GM18511 (cell line): Measurements from ENCODE around the gene GDF7.

Experiments used
- ATAC-seq: cut with Tn5 transposase; IDR thresholded peaks from one replicate; pipeline ENCODE4 v1.9.1; 2021; ENCODE audit warnings: mild to moderate bottlenecking, moderate library complexity; ENCODE audit not compliant: unreplicated experiment

The GDF7 gene

DNA sequence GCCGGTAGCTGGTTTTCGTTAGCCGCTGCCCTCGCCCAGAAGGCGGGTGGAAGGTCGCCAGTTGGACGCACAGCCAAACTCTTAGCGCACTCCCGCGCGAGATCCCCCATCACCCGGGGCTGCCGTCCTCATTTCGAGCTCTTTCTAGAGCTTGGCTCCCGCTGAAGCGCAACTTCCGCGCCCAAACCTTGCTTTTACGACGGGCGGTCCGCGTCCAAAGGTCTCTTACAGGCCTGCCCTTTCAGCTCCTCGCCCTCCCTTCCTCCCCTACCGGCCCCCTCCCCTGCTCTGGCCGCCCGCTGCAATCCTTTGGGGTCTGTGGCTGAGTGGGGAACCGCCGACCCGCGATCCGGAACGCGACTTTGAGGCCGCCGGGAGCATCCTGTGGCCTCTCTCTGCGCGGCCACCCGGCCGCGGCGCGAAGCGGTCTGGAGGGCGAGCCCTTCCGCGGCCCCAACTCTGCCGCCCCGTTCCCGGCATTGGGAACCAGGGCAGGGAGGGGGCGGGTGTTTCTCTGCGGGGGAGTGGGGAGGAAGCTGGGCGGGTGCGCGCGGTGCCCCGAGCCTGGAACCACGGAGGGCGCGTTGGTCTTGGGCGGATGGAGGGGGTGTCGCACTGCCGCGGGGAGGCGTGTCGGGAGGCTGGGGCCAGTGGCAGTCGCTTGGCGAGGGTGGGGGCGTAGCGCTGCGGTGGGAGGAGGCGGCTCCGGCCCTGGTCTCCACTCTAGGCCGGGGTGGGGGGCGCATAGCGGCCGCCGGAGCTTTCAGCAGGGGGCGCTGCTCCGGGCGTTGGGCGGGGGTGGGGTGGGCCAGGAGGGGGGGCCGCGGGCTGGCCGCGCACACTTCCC is at the start of gene GDF7:
GDF7 (plus strand) TSS at position 841 of the 847 bp plus-strand sequence. CDS start 96 bp downstream, outside the sequence.
- ATAC-seq = no peak

DNA sequence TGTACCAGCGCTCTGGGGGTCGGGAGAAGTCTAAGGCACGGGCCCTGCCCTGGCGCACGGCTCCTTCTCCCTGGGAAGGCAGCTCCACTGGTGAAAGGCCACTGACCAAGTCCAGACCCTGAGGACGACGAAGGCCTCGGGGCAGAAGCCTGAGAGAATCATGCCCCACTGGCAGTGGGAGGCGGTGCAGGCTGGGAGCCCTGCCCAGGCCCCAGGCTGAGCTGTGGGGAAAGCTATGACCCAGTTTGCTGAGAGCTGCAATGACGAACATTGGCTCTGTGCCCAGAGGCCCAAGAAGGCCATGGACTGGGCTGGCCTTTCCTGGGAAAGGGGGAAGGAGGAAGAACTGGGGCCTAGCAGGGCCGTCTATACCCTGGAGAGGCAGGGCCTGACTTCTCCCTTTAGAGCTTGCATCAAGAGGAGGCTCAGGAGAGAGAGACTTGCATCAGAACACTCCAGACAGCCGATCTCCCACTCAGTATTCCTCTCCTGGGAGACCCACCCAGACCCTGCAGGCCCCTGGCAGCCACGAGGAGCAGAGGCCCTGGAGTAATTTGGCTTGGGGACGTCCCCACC is 49.0 kb upstream of the GDF7 start:
- ATAC-seq = no peak

DNA sequence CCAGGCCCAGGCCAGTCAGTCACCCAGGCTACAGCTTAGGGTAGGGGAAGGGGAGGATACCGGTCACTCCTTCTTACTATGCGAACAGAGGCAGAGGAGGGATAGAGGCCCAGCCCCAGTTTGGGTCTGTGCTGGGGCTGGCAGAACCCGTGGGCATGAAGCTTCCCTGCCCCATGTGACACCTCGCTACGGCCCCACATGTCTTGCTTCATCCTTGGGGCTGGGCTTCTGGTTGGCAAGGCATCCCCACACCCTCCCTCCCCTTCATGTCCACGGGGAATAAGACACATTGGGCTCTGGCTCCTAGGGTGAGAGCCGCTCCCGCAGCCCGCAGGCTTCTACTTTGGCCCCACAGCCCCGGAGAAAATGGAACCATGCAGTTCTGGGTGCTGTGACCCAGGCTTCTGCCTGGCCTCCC is 48.5 kb upstream of the GDF7 start:
- no peak for ATAC-seq

DNA sequence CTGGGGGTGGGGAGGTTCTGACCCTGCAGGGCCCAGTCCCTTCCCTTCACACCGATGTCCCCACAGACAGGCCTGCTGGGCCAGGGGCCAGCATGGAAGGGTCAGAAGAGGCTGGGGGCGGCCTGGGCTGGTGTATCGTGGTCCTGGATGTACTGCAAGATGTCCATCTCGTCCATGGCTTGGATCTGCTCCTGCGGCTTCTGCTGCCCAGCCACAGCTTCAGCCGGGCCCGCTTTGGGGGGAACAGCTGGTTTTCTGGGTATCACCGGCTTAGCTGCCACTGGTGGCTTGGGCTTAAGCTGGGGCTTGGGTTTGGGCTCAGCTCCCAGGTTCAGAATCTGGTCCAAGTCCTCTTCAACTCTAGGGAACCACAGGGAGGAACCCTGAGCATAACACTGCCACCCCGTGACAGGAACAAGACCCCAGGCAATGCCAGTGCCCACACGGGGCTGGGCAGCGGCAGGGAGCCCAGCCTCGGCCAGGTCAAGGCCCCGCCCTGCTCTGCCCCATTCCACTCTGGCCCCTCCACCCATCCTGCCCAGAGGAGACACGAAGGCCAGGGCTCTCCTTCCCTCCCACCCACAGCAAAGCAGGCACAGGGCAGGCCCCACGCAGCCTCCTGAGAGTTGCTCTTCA is 47.9 kb upstream of the GDF7 start:
- ATAC-seq = no peak

DNA sequence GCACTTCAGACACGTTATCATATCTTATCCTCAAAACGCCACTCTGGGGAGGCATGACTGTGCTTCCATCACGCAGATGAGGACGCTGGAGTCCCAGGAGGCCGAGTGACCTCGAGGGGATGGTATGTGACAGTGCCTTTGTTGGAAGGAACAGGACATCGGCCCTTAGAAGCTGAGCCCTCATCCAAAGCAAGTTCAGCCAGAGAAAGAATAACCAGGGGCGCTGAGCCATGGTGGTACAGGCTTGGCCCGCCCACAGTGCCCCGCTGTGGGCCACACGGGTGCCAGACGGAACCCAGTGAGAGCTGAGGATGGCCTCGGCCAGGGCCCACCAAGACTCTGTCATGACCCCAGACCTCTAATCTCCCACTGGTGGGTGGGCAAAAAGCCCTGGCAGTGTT is 47.3 kb upstream of the GDF7 start:
- no peak for ATAC-seq

DNA sequence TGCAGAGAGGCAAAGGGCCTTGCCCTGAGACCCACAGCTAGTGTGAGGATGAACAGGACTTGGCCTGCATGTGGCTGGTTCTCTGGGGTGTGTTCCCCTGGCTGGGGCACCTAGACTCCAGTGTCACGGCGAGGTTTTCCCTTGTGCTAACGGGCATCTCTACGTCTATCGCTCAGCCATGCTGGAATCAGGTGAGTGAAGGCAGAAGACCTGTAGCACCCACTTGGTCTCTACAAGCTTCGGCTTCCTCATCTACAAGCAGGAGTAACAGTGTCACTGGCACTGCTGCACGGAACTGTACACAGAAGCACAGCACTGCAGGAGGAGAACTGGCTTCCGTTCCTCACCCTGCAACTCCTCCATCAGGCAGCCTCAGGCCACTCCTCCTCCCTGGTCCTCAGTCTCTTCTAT is 46.7 kb upstream of the GDF7 start:
- ATAC-seq = no peak

DNA sequence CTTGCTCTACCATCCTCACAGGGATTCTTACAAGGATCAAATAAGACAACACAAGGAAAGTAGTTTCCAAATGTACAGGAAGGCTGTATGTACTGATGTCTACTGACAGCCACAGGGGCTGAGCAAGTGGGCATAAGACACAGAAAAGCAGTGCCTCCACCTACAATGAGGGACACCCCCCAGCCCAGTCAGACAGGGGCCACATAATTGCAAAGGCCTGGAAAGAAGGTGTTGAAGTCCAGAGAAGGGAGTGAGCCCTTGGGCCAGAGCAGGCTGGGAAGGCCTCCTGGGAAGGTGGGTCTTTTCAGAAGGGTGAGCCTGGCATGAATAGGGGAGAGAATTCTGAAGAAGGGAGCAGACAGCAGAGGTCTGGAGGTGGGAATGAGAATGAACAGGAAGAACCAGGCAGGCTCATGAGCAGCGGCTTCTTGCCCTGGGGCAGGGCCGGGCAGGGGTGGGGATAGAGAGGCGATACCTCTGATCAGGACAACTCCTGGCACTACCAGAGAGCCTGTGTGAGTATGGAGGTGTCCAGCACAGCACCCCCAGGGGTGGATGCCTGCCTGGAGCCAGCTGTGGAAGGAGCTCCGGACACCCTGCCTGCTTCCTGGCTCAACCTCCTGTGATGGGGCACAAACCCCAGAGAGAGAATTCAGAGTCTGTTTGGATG is 46.1 kb upstream of the GDF7 start:
- no peak for ATAC-seq

DNA sequence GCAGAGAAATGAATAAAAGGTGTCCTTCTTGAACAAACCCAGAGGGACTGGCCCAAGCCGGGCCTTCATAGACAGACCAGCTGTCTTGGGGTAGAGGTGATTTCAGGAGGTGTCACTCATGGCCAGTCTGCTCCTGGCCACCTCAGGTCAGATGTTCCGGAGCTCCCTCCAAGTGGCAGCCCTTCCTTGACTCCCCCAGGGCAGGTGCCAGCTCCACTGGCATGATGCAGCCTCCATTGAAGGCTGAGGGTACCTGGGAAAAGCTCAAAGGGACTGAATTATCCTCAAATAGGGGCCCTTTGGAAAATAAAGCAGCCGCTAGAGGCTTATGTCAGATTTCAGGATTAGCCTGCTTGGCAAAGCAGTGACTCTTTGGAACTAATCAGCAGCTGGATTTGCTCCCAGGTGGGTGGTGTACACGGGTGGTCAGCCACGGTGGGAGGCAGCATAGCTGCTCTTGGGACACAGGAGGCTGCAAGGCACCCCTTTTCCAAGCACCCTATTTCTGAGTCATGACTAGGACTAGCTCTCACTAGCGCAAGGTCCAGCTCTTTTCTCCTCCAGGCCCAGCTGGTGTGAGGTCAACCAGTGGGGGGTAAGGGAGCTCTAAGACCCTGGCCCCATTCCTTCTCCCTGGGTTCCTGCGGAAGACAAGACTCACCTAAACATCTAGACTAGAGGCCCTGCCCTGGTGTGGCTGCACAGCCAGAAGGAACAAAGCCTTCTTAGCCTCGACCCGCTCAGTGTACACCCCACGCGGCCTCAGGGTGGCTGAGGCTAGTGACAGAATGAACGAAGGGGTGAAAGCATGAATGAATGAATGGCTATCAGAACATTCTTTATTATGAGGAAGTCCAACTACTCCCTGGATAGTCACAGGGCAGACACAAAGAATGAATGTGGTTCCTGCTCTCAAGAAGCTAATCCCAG is 45.3 kb upstream of the GDF7 start:
- ATAC-seq = no peak

DNA sequence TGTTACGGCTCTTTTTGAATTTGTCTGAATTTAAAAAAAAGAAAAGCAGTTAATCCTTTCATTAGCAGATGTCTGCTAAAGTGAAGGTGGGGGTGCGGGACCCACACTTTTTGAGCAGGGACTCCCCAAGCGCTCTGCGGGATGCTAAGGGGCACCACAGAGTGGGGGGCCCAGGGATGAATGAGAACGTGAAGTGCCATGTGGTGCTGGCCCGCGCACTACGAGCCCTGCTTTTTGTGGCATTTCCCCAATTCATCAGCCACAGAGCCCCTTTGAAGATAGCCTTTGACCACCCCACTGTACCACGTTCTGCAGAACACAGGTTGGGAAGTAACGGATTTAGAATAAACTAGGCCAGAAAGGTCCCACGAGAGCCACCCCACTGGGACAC is 44.7 kb upstream of the GDF7 start:
- no peak for ATAC-seq

DNA sequence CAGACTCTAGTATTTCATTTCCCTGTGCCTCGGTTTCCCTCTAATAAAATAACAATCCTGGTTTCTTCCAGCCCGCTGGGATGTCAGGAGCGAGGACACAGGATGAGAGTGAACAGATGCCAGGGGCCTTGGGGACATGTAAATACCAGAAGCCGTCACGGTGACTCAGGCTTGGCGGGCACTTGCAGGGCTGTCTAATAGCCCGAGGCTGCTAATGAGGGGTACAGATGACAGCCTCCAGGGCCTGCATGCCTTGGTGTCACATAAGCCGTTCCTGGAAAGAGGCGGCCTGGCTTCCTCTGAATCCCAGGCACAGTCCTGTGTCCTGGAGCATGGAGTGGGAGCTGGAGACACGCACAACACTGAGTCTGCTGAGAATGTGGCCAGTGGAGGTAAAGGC is 44.2 kb upstream of the GDF7 start:
- no peak for ATAC-seq

DNA sequence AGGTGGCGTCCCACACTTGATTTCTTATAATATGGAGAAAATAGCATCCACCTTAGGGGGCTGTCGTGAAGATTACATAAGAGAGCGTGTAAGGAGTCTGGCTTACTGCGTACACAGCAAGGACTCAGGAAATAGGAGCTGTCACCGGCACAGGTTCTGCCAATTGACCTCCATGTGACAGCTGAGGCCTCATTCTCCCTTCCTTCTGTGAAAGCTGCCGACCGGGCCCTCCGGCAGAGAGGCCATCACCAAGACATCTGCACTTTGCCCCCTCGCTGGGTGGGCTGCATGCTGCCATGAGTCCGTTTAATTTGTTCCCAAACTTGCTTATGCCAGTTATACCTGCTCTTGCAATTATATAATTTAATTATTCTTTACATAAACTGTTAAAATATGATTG is 43.7 kb upstream of the GDF7 start:
- ATAC-seq = no peak

DNA sequence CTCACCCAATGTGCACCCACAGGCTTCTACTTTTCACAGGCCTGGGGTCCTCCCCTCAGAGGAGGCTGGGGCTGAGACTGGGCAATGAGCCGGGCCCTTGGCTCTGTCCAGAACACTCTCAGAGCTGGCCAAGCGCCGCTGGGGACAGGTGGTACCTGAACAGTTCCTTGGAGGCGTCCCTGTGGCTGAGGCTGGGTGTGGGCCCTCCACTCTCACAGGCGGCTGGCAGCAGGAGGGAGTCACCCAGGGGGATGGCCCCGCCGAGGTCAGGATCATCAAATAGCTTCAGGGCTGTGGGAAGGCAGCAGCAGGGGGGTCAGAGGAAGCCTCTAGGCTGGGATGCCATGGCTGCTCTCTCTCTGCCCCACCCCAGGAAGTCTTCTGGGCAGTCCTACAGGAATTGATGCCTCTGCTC is 43.2 kb upstream of the GDF7 start:
- no peak for ATAC-seq

DNA sequence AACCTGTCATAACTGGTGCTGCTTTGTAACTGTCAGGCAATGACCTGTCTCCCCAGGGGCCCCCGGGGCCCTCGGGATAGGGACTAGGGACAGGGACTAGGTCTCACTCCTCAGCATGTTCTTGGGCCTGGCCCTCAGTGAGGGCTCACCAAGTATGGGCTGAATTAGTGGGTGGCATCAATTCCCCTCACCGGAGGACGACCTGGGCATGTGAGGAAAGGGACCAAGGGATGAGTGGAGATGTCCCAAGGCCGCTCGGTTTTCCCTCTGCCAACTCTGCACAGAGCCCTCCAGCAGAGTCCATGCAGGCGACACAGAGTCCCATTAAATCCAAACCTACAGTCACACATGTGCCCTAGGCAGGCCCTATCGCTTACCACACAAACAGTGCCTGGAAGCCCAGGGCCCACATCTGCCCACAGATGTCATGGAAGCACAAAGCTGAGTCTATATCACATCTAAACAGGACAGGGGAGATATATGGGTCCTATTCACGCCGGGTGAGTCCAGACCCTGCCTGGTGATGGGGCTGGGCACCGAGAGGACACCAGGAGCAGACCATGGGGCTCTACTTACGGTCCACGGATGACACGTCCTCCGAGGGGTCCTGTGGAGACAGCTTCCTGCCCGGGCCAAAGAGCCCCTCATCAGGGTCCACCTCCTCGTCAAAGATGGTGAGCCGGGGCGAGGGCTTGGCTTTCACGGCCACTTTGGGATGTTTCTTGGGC is 42.6 kb upstream of the GDF7 start:
- no peak for ATAC-seq

DNA sequence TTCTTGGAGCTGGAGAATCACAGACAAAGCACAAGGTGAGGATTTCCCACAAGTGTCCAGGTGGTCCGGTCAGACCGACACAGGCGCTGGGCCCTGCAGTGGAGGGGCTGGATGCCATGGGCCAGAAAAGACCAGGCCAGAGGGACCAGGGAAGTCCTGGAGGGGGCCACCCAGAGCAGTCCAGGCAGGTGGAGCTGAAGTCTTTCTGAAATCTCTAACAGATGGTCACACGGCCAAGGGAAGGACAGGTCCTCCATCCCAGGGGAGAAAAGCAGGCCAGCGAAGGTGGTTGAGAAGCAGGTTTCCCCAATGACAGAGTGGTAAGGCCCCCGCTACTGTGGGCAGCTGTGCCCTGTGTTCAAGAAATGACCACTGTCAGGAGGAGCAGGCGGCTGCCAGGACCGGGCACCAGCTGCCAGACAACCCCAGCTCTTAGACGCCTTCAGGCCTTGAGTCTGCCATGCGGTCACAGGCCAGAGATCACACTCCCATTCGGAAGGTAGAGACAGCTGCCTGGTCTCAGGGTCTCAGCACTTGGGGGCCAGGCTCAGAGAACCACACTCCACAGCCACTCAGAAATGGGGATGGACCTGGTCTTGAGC is 42.0 kb upstream of the GDF7 start:
- ATAC-seq = no peak

DNA sequence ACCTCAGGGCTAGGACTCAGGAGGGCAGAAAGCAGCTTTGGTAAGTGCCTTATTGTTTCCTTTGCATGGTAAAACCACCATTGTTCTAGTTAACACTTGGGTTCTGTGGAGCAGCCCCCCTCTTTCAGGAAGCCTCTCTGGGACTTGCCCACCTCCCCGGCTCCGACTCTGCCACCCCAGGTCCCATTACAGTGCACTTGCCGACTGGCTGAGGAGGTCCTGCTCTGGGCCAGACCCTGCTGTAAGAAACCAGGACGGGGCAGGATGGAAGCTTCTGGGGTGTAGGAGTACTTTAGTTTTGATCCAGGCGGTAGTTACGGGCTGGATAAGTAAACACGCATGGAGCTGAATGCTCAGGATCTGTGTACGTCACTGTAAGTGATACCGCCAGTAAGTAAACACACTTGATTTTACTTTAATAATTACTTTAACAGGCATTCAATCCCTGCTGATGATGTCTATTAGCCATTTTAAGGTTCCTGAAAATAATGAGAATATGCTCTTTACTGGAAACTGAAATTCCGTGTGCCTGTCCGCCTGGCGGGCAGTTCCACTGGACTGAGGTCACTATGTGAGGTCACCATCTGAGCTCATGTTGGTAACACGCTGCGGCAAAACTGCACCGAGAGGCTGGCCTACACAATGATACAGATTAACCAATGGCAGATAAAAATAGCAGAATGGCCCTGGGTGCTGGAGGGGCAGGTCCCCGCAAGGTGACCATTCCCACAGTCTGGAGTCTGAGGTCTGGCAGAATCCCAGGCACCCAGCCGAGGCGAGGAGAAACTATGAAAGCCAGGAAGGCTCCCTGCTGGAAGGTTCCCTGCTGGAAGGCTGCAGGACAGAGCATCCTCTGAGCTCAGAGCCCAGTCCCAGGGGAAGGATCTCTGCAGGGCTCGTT is 41.2 kb upstream of the GDF7 start:
- no peak for ATAC-seq

DNA sequence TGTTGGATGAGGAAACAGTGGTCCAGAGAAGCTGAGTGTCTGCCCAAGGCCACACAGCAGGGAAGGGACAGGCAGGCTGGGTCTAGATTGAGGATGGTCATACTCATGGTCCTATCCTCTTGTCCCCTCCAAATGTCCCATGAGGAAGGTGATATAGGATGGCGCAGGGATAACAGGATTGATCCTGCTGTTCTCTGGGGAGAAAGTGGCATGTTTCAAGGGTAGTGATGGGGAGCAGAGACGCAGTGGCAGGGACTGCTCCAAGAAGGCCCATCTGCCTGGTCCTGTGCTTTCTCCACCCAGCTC is 40.6 kb upstream of the GDF7 start:
- no peak for ATAC-seq

DNA sequence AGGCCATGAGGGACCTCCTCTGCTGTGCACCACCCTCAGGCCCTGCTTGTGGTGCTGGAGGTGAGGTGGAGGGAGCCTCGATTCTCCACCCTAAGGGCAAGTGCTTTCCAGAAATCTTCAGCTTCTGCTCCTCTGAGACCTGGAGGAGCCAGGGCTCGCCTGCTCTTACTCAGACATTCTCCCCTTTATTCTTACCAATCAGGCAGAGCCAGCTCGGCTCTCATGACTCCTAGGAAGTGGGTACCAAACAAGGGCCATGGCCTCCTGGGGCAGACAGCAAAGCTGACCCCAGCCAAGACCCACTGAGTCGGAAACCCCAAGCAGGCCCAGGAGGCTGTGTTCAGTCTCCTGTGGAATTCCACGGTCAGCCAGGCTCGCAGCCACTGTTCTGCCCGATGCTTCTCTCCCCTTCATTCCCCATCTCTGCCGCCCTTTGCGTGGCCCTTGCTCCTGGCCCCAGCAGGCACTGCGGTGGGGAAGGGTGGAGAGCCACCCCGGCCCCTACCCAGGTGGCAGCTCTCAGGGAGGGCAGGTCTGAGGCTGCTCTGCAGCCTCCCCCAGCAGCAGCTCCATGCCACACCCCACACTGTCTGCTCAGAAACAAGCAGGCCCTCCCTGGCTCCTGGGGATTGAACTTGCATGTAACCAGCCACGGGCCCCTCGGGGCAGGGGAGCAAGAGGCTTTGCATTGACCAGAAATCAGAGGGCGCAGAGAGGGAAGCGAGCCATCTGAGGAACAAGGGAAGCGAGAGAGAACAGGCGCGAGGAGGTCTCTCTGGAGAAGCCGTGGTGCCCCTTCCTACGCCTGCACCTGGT is 40.0 kb upstream of the GDF7 start:
- ATAC-seq = no peak
